ENCODE results near the gene SMYD4.
"Not testable (repeated sequence)": the region's sequence is repeated elsewhere in the genome, so short reads cannot be mapped to it uniquely, and the experiment has no call there.

The SMYD4 gene

GRCh38 chr17:1860978-1861377 is 31.3 kb upstream of the SMYD4 start:
- Histone ChIP-seq H3K27ac (replicated peaks) (no peak overlapping the region), H3K4me3 (replicated peaks; ENCODE audit: insufficient read depth, low read length) (no peak overlapping the region), H3K27me3 (ENCODE audit: insufficient read depth, poor library complexity, severe bottlenecking) (no peaks in the 10 kb centered on the region)
- no peak for TF ChIP-seq GABPA (IDR thresholded peaks at IDR 0.05; ENCODE audit: low read depth)
- no peak for TF ChIP-seq SPI1 (IDR thresholded peaks at IDR 0.05; ENCODE audit: borderline replicate concordance, low read depth)
- no peak for DNase-seq (ENCODE audit: low read depth in 1 of 2, low spot score in 1 of 2)

- not testable (repeated sequence) for H3K4me3 ChIP-seq (replicated peaks; ENCODE audit: insufficient read depth, low read length); H3K27me3 ChIP-seq (ENCODE audit: insufficient read depth, poor library complexity, severe bottlenecking); H3K27ac ChIP-seq (replicated peaks); DNase-seq (ENCODE audit: low read depth in 1 of 2, low spot score in 1 of 2)
These were observed 26.8 kb upstream of the SMYD4 start for GRCh38 chr17:1856462-1856861.

GRCh38 chr17:1853698-1854097 is 24.0 kb upstream of the SMYD4 start:
- DNase-seq (ENCODE audit: low read depth in 1 of 2, low spot score in 1 of 2) = no peak
- TF ChIP-seq POLR2AphosphoS5 (IDR thresholded peaks at IDR 0.05; ENCODE audit: low read depth) (no peak), SPI1 (IDR thresholded peaks at IDR 0.05; ENCODE audit: borderline replicate concordance, low read depth) (no peak), GABPA (IDR thresholded peaks at IDR 0.05; ENCODE audit: low read depth) (no peak), CTCF (IDR thresholded peaks at IDR 0.05; ENCODE audit: insufficient read depth, low read length) (no peak), REST (IDR thresholded peaks at IDR 0.05; ENCODE audit: insufficient replicate concordance, low read depth) (no peak)

GRCh38 chr17:1852327-1852726 is 22.6 kb upstream of the SMYD4 start:
- Histone ChIP-seq H3K27ac (replicated peaks) (no peak overlapping the region), H3K27me3 (ENCODE audit: insufficient read depth, poor library complexity, severe bottlenecking) (no peaks in the 10 kb centered on the region), H3K4me3 (replicated peaks; ENCODE audit: insufficient read depth, low read length) (no peak overlapping the region)
- TF ChIP-seq GABPA (IDR thresholded peaks at IDR 0.05; ENCODE audit: low read depth) (no peak), SPI1 (IDR thresholded peaks at IDR 0.05; ENCODE audit: borderline replicate concordance, low read depth) (no peak), REST (IDR thresholded peaks at IDR 0.05; ENCODE audit: insufficient replicate concordance, low read depth) (no peak), POLR2AphosphoS5 (IDR thresholded peaks at IDR 0.05; ENCODE audit: low read depth) (no peak), CTCF (IDR thresholded peaks at IDR 0.05; ENCODE audit: insufficient read depth, low read length) (no peak)
- no peak for DNase-seq (ENCODE audit: low read depth in 1 of 2, low spot score in 1 of 2)

More at GRCh38 chr17:1853698-1854097, 24.0 kb upstream of the SMYD4 start:
- Histone ChIP-seq H3K4me3 (replicated peaks; ENCODE audit: insufficient read depth, low read length) (no peak overlapping the region), H3K27me3 (ENCODE audit: insufficient read depth, poor library complexity, severe bottlenecking) (no peaks in the 10 kb centered on the region), H3K27ac (replicated peaks) (no peak overlapping the region)

- Histone ChIP-seq H3K27ac (replicated peaks) (no peak overlapping the region), H3K4me3 (replicated peaks; ENCODE audit: insufficient read depth, low read length) (no peak overlapping the region), H3K27me3 (ENCODE audit: insufficient read depth, poor library complexity, severe bottlenecking) (no peaks in the 10 kb centered on the region)
- TF ChIP-seq POLR2AphosphoS5 (IDR thresholded peaks at IDR 0.05; ENCODE audit: low read depth) (no peak), REST (IDR thresholded peaks at IDR 0.05; ENCODE audit: insufficient replicate concordance, low read depth) (no peak), SPI1 (IDR thresholded peaks at IDR 0.05; ENCODE audit: borderline replicate concordance, low read depth) (no peak), CTCF (IDR thresholded peaks at IDR 0.05; ENCODE audit: insufficient read depth, low read length) (no peak), GABPA (IDR thresholded peaks at IDR 0.05; ENCODE audit: low read depth) (no peak)
- no peak for DNase-seq (ENCODE audit: low read depth in 1 of 2, low spot score in 1 of 2)
These were observed 17.5 kb upstream of the SMYD4 start for GRCh38 chr17:1847191-1847590.
